SJCRH30 (cell line): ENCODE measurements around the gene IL25. TPM values are rescaled to one million over a fixed set of nuclear protein-coding genes. Genes with fewer than 3 reads are reported as not detected.

Source experiments
- DNase-seq, 2 experiments: peaks; one replicate each; pipeline ENCODE4 v3.0.0-alpha.2; 2015 to 2020
- H3K27ac ChIP-seq: fragments of 250-450 bp; sonication (Bioruptor Pico); 2 replicates; pipeline ENCODE4 v1.5.1; 2020; ENCODE audit warnings: mild to moderate bottlenecking, moderate library complexity
- H3K27me3 ChIP-seq: fragments of 250-450 bp; sonication (Bioruptor Pico); 2 replicates; pipeline ENCODE4 v1.5.1; 2020; ENCODE audit warnings: mild to moderate bottlenecking, moderate library complexity
- H3K36me3 ChIP-seq: fragments of 250-450 bp; sonication (Bioruptor Pico); 2 replicates; pipeline ENCODE4 v1.5.1; 2020; ENCODE audit warnings: mild to moderate bottlenecking, moderate library complexity
- H3K4me1 ChIP-seq: fragments of 250-450 bp; sonication (Bioruptor Pico); 2 replicates; pipeline ENCODE4 v1.5.1; 2020; ENCODE audit warnings: mild to moderate bottlenecking, moderate library complexity
- H3K4me3 ChIP-seq: fragments of 250-450 bp; sonication (Bioruptor Pico); 2 replicates; pipeline ENCODE4 v1.5.1; 2020; ENCODE audit warnings: mild to moderate bottlenecking, moderate library complexity
- H3K9me3 ChIP-seq: fragments of 250-450 bp; sonication (Bioruptor Pico); replicated peaks from 2 replicates; pipeline ENCODE4 v1.5.1; 2020; ENCODE audit warnings: mild to moderate bottlenecking, moderate library complexity
- total RNA-seq: library from RNA; depleted of rRNA; stranded (reverse); fragments of >200 nt; shearing (Covaris generic); gene quantifications from 2 replicates; pipeline ENCODE4 v1.2.3, GENCODE V29; 2014

Gene IL25
- total RNA-seq, 1 experiment from 2014 or later: not detected

DNA sequence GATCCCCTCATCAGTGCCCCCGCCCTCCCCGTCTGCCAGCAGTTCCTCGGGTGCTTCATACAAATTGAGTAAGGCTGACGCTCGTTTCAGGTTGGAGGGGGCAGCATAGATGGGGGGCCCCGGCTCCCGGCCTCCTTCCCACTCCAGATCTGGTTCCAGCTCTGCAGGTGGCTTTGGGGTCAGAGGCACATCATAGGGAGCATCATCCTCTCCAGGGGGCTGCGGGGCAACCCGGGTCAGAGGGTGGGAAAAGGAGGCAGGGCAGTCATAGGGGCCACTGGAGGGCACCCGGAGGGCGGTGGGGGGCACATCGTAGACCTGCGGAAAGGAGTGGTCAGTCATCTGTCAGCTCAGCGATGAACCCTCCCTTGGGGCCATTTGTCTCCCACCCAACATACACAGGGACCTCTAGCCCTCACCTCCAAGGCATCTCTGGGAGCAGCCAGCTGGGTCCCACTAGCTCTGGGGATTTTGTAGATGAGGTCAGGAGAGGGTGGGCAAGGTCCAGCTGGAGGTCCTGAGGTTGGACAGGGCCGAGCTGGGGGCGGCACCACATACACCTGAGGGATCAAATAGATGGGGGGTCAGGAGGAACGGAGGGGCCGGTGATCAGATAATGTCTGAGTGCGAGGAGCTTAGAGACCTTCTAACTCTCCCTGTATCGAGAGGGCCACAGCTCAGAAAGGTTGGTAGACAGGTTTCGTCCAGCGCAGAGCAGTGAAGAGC is 12.7 kb upstream of the IL25 start:
- Histone ChIP-seq H3K9me3 (no peaks in the 10 kb centered on the region), H3K4me1 (0 out of 2 replicates have a peak, but pooled peaks cover 2% of the 10 kb centered on the region), H3K36me3 (peaks cover 15% of the 10 kb centered on the region), H3K4me3 (no peak overlapping the region), H3K27me3 (no peaks in the 10 kb centered on the region), H3K27ac (no peak overlapping the region)
- DNase-seq: no peak

DNA sequence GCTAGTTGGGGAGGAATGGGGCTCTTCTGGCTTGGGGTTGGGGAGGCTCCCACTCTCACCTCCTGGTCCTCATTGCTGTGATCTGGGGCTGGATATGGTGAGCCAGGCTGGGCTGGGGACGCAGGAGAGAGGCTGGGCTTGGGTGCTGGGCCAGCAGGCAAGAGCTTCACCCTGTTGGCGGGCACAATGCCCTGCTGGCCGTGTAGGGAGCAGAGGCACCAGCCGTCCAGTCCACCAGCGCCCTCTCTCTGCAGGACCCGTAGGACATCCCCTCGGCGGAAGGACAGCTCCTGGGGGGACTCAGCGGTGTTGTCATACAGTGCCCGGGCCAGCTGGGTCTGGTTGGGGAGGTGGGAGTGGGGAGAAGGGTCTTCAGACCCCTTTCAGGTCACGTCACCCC is 12.1 kb upstream of the IL25 start:
- no peaks in the 10 kb centered on the region for H3K27me3 ChIP-seq
- H3K4me1 ChIP-seq: 0 out of 2 replicates have a peak, but pooled peaks cover 2% of the 10 kb centered on the region
- no peaks in the 10 kb centered on the region for H3K9me3 ChIP-seq
- peaks cover 15% of the 10 kb centered on the region for H3K36me3 ChIP-seq
- no peak for DNase-seq
- no peak overlapping the region for H3K27ac ChIP-seq
- H3K4me3 ChIP-seq: no peak overlapping the region

DNA sequence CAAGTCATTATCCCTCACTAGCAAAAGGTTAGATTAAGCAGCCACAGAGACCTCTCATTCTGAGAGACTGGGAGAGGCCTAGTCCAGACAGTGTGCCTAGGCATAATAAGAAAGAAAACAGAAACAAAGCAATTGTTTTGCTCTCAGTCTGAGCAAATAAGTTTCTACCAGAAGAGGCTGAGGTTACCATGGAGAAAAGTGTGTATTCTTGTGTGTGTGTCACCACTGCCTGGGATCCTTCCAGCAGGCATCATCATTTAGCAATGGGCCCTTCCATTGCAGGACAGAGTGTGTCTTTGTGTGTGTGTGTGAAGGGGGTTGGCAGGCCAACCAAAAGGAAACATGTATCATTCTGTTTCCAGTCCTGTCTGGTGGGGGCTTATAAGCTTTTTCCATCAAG is 11.3 kb upstream of the IL25 start:
- 0 out of 2 replicates have a peak, but pooled peaks cover 2% of the 10 kb centered on the region for H3K4me1 ChIP-seq
- no peak for DNase-seq
- no peak overlapping the region for H3K4me3 ChIP-seq
- no peak overlapping the region for H3K27ac ChIP-seq
- peaks cover 15% of the 10 kb centered on the region for H3K36me3 ChIP-seq
- no peaks in the 10 kb centered on the region for H3K27me3 ChIP-seq
- no peaks in the 10 kb centered on the region for H3K9me3 ChIP-seq

DNA sequence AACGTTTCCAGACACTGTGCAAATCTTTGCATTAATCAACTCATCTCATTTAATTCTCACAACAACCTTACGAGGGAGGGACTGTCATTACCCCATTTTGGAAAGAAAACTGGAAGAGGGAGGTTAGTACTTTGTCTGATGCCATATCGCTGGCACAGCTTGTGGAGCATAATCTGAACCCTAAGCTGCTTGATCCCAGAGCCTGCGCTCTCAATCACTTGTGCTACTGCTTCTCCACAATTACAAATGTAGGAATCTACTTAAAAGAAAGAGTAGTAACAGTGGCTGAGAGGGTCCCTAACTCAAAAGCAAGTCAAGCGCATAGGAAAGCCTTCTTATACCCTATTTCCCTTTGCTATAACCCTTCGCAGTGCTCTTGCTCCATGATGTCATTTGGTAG is 10.8 kb upstream of the IL25 start:
- Histone ChIP-seq H3K27ac (no peak overlapping the region), H3K27me3 (no peaks in the 10 kb centered on the region), H3K36me3 (peaks cover 15% of the 10 kb centered on the region), H3K9me3 (no peaks in the 10 kb centered on the region), H3K4me3 (no peak overlapping the region), H3K4me1 (0 out of 2 replicates have a peak, but pooled peaks cover 3% of the 10 kb centered on the region)
- no peak for DNase-seq

DNA sequence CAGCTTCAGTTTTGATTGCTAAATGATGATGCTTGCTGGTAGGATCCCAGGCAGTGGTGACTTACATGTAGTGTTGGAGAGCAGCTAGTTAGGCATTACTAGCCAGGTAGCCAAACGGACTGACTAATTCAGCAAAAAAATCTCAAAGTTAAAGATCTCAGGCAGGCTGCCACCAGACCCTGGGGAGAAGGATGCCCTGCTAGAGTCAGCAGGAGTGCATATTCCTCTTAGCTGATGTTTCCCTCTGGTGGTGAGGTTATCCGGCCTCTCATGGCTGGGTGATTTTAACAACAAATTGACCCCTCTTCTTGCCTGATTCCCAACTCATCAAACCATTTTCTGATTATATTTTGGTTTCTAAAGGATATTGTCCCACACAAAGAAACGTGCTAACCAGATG is 10.4 kb upstream of the IL25 start:
- H3K4me1 ChIP-seq: 0 out of 2 replicates have a peak, but pooled peaks cover 7% of the 10 kb centered on the region
- H3K27ac ChIP-seq: no peak overlapping the region
- H3K4me3 ChIP-seq: no peak overlapping the region
- no peak for DNase-seq
- peaks cover 15% of the 10 kb centered on the region for H3K36me3 ChIP-seq
- H3K27me3 ChIP-seq: no peaks in the 10 kb centered on the region
- H3K9me3 ChIP-seq: no peaks in the 10 kb centered on the region

DNA sequence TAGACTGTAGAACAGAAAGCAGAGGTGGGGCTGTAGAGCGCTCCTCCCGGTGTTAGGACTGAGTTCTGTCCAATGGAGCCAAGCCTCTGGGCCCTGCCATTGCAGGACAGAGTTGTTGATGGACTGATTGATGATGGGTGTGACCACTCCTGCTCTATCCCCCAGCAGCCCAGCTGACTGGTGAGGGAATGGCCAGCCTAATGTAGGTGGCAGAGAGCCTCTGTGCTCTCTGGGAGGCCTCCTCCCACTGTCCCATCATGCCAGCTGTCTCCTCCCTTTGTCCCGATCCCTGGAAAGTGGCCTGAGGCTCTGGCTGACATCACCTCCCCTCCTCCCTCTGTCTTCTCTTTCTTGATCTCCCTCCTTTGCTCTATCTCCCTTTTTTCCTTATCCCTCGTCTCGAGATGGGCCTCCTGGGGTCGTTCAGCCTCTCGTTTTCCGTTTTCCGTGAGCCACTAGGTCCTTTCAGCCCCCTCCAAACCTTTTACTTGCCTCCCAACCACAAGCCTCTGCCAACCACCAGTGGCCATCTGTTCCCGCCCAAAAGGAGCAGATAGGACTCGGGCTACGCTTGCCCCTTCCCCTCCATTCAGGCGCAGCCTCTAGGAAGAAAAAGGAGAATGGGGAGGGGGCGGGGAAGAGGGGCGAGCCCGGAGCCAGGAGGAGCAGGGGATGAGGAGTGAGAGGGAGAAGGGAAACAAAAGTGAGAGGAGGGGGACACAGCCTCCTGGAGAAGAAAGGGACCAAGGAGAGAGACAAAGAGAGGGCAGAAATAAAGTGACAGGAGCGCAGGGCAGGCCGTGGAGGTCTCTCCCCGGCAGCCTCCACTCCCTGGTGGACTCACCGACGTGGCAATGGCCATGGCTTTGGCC is 8.2 kb upstream of the IL25 start:
- Histone ChIP-seq H3K36me3 (peaks cover 13% of the 10 kb centered on the region), H3K27ac (peak overlapping the region; percentile 91), H3K4me3 (peak overlapping the region; percentile 82), H3K27me3 (no peaks in the 10 kb centered on the region), H3K4me1 (0 out of 2 replicates have a peak, but pooled peaks cover 8% of the 10 kb centered on the region), H3K9me3 (no peaks in the 10 kb centered on the region)
- DNase-seq: peak; percentile 61 to 74

DNA sequence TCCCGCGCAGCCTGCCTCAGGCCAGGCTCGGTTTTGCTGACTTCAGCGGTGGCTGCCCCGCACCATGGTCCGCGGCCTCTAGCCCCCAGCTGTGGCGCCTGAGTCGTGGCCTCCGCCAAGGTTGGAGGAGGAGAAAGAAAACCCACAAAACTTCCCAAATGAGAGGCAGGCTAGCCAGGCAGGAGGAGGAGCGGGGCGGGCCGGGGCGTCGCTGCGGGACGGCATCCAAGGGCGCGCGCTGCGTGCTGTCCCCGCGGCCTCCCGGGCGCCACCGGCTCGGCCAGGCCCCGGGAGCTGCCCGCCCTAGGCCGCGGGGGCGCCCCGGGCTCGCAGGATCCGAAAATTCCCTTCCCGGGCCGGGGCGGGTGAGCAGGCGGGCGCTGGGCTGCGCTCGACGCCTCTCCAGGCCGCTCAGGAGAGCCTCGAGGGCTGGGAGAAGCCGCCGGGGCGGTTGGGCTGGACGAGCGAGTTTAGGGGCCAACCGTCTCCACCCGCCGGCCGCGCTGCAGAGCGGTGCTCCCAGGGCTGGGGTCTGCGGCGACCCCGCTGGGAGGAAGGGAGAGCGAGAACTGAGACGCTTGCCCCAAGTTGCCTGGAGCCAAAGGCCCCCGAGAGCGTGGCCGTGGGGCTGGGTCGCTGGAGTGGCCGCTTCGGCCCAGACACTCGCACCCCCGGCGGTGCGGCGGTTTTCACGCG is 7.4 kb upstream of the IL25 start, which contains the start of gene EFS:
Gene EFS, minus strand, starts transcription at position 137 of the 696 bp plus-strand sequence. CDS start 147 bp downstream, outside the sequence.
- peak in 1 of 2 experiments; percentile 27 for DNase-seq
- Histone ChIP-seq H3K27ac (peak within 1 kb of the TSS; percentile 91), H3K4me3 (peak within 1 kb of the TSS; percentile 82), H3K36me3 (peaks cover 13% of the 10 kb centered on the region), H3K27me3 (no peaks in the 10 kb centered on the region), H3K4me1 (0 out of 2 replicates have a peak, but pooled peaks cover 8% of the 10 kb centered on the region), H3K9me3 (no peaks in the 10 kb centered on the region)

DNA sequence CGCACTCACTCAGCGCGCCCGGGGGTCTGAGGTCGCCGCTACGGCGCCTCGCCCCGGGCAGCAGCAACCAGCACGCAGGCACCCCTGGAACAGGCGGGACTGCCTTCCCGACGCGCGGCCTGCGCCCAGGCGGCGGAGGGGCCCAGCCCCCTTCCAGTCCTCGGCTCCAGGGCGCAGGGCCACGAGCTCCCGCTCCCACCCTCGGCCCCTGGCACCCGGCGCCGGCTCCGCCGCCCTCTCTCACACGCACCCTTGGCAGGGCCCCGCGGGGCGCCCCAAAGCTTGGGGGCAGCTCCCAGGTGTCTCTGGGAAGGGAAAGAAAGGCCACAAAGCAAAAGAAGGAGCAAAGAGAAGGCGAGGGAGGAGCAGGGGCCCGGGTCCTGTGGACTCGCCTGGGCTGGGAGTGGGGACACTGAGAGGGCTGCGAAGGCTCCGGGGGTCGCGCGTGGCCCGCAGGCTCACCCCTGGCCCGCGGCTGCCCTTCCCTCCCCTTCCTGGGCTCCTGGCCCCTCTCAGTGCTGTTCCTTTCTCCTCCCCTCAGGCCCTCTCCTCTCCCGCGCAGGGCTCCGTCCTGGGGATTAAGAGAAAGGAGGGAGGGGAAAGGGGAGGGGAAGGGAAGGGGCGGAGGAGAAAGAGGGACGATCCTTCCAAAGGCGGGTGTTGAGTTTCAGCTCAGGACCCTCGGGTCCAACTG is 6.7 kb upstream of the IL25 start:
- Histone ChIP-seq H3K36me3 (peaks cover 13% of the 10 kb centered on the region), H3K9me3 (no peaks in the 10 kb centered on the region), H3K4me3 (peak overlapping the region; percentile 82), H3K27ac (peak overlapping the region; percentile 91), H3K4me1 (0 out of 2 replicates have a peak, but pooled peaks cover 8% of the 10 kb centered on the region), H3K27me3 (no peaks in the 10 kb centered on the region)
- DNase-seq: peak; percentile 31 to 47

DNA sequence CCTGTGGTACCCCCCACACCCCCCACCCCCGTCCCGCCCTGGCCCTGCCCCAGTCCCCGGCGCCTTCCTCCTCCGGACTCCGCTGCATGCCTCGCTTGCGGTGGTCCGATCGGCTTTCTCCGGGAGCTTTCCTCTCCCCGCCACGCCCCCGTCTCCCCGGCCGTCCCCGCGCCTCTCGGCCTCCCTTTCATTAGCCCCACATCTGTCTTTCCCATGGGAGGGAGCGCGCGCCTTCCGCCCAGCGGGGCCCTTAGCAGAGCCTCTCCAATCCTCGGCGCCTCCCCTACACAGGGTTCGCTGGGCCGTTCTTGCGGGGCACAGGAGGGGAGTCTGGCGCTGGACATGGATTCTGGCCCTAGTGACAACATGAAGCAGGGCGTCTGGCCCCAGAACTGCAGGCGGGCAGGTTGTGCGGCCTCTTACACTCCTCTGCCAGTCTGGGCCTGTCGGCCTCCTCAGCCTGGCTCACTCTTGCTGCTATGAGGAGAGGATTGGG is 6.1 kb upstream of the IL25 start:
- Histone ChIP-seq H3K27ac (peak overlapping the region; percentile 57), H3K4me1 (0 out of 2 replicates have a peak, but pooled peaks cover 8% of the 10 kb centered on the region), H3K36me3 (peaks cover 9% of the 10 kb centered on the region), H3K9me3 (no peaks in the 10 kb centered on the region), H3K4me3 (peak overlapping the region; percentile 82), H3K27me3 (peaks cover 2% of the 10 kb centered on the region; the same call in 1 of the 2 replicates)
- peak; percentile 93 for DNase-seq

DNA sequence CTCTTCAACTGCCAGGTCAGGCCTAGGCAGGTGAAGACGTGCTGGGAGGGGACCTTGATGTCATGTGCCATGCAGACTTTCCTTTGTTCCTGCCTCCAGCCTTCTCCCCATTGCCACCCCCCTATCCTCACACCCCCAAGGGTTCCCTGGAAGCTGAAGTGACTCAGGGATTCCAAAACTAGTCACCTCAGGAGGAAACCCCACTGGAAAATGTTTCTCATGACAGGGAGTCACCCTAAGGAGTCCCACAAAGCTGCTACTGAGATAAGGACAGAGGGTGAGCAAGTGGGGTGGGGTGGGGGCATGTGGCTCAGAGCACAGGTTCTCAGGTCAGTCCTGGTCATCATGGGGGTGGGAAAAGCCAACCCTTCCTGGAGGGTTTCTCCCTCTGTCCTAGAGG is 2.4 kb upstream of the IL25 start:
- peaks cover 6% of the 10 kb centered on the region; the same call in 1 of the 2 replicates for H3K27me3 ChIP-seq
- 0 out of 2 replicates have a peak, but pooled peaks cover 6% of the 10 kb centered on the region for H3K4me1 ChIP-seq
- no peaks in the 10 kb centered on the region for H3K36me3 ChIP-seq
- no peak overlapping the region for H3K4me3 ChIP-seq
- no peaks in the 10 kb centered on the region for H3K9me3 ChIP-seq
- no peak for DNase-seq
- H3K27ac ChIP-seq: no peak overlapping the region

DNA sequence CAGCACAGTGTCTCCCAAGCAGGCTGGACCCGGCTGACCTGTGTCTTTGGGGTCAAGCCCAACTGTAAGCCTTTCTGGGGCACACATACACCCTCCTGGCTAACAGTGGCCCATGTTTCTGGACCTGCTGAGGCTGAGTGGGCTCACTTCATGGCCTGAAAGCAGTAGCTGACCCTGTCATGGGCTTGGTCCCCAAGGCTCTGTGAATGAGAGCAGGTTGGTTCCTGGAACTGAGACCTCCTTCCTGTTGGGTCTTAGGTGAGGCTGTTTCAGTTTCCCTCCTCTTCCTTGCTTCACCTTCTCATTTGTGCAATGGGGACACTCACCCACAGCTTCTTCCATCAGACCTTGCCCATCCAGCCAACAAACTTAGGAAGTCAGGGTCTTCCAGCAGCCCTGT is 744 bp upstream of the IL25 start:
- Histone ChIP-seq H3K9me3 (no peaks in the 10 kb centered on the region), H3K4me1 (0 out of 2 replicates have a peak, but pooled peaks cover 4% of the 10 kb centered on the region), H3K4me3 (no peak overlapping the region), H3K27me3 (peaks cover 6% of the 10 kb centered on the region; the same call in 1 of the 2 replicates), H3K27ac (no peak overlapping the region), H3K36me3 (no peaks in the 10 kb centered on the region)
- DNase-seq: no peak

DNA sequence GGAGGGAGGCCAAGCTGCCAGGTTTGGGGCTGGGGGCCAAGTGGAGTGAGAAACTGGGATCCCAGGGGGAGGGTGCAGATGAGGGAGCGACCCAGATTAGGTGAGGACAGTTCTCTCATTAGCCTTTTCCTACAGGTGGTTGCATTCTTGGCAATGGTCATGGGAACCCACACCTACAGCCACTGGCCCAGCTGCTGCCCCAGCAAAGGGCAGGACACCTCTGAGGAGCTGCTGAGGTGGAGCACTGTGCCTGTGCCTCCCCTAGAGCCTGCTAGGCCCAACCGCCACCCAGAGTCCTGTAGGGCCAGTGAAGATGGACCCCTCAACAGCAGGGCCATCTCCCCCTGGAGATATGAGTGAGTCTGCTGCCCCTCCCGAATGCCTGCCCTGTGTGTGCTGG is 432 bp downstream of the IL25 start:
- no peaks in the 10 kb centered on the region for H3K36me3 ChIP-seq
- H3K4me1 ChIP-seq: no peaks in the 10 kb centered on the region
- H3K27me3 ChIP-seq: peaks cover 6% of the 10 kb centered on the region
- no peak overlapping the region for H3K27ac ChIP-seq
- no peak overlapping the region for H3K4me3 ChIP-seq
- H3K9me3 ChIP-seq: no peaks in the 10 kb centered on the region
- no peak for DNase-seq

DNA sequence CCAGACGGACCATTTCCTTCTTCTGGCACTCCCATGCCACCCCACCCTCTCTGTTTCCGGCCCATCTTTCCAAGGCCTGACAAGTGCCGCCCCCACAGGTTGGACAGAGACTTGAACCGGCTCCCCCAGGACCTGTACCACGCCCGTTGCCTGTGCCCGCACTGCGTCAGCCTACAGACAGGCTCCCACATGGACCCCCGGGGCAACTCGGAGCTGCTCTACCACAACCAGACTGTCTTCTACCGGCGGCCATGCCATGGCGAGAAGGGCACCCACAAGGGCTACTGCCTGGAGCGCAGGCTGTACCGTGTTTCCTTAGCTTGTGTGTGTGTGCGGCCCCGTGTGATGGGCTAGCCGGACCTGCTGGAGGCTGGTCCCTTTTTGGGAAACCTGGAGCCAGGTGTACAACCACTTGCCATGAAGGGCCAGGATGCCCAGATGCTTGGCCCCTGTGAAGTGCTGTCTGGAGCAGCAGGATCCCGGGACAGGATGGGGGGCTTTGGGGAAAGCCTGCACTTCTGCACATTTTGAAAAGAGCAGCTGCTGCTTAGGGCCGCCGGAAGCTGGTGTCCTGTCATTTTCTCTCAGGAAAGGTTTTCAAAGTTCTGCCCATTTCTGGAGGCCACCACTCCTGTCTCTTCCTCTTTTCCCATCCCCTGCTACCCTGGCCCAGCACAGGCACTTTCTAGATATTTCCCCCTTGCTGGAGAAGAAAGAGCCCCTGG is 3.1 kb downstream of the IL25 start:
- DNase-seq: no peak
- H3K27ac ChIP-seq: no peak overlapping the region
- H3K4me1 ChIP-seq: no peaks in the 10 kb centered on the region
- no peak overlapping the region for H3K4me3 ChIP-seq
- no peaks in the 10 kb centered on the region for H3K36me3 ChIP-seq
- H3K27me3 ChIP-seq: peaks cover 6% of the 10 kb centered on the region
- H3K9me3 ChIP-seq: no peaks in the 10 kb centered on the region
